SIG-M5 treated with dmso at 0.1 percent for 504 hours (cell line): ENCODE data around the gene TPRN.

Experiments
- DNase-seq: peaks from one replicate; lab custom pipeline; 2025; ENCODE audit not compliant: unreplicated experiment; lab: John Stamatoyannopoulos, UW

TPRN gene

GRCh38 chr9:137213160-137214060 lies 12.9 kb upstream of the TPRN start:
- DNase-seq = no peak

GRCh38 chr9:137212520-137212919 lies 12.0 kb upstream of the TPRN start:
- DNase-seq = no peak

GRCh38 chr9:137211532-137211931 lies 11.0 kb upstream of the TPRN start:
- DNase-seq = no peak

GRCh38 chr9:137206602-137207001 lies 6.1 kb upstream of the TPRN start:
- no peak for DNase-seq

- DNase-seq = peak; percentile 72
Measured at GRCh38 chr9:137205126-137206069, 4.9 kb upstream of the TPRN start, which contains the start of the genes NDOR1 and TMEM203. NDOR1 (plus strand) TSS chr9:137205700; CDS start chr9:137205778, 78 bp downstream. TMEM203 (minus strand) TSS chr9:137205648; CDS start chr9:137205414, 234 bp downstream.

GRCh38 chr9:137204731-137205125 lies 4.2 kb upstream of the TPRN start:
- DNase-seq = no peak

- DNase-seq = no peak
Measured at GRCh38 chr9:137202966-137203365, 2.4 kb upstream of the TPRN start.

GRCh38 chr9:137201205-137201868 lies 796 bp upstream of the TPRN start:
- no peak for DNase-seq

GRCh38 chr9:137199411-137200121 lies 975 bp downstream of the TPRN start:
- no peak for DNase-seq

- no peak for DNase-seq
Measured at GRCh38 chr9:137198902-137199283, 1.6 kb downstream of the TPRN start.

GRCh38 chr9:137198051-137198901 lies 2.3 kb downstream of the TPRN start:
- no peak for DNase-seq

- no peak for DNase-seq
Measured at GRCh38 chr9:137195525-137196220, 4.9 kb downstream of the TPRN start.

- no peak for DNase-seq
Measured at GRCh38 chr9:137194909-137195308, 5.6 kb downstream of the TPRN start.

- no peak for DNase-seq
Measured at GRCh38 chr9:137194388-137194787, 6.2 kb downstream of the TPRN start.

- no peak for DNase-seq
Measured at GRCh38 chr9:137193771-137194170, 6.8 kb downstream of the TPRN start.

- no peak for DNase-seq
Measured at GRCh38 chr9:137192859-137193258, 7.7 kb downstream of the TPRN start.

GRCh38 chr9:137192448-137192780 lies 8.1 kb downstream of the TPRN start:
- no peak for DNase-seq

- DNase-seq = no peak
Measured at GRCh38 chr9:137191691-137192447, 8.7 kb downstream of the TPRN start.
